ENCODE data around the gene LAD1. TPM values are rescaled to one million over a fixed set of nuclear protein-coding genes. Genes with fewer than 3 reads are reported as not detected.

The LAD1 gene
- total RNA-seq, 1 donor from 2014 or later = 38.0 TPM

DNA sequence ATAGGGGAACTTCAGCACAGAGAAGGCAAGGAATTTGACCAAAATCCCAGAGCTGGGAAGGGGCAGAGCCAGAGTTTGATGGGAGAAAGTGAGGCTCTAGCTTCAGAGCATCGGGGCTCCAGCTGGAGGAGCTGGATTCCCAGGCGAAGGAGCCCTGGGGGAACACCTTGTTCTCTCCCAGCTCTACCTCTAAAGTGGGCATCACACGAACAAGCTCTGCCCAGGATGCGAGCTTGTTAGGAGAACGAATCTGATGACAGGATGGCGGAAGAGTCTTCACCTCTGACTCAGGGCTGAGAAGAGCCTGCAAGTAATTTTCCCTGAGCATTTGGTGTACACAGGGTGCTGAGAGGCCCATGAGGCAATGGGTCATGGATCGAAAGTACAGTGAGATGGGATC lies 43.7 kb downstream of the LAD1 start:
- H3K4me3 Mint-ChIP-seq (ENCODE audit: low read depth) = no peak overlapping the region
- DNase-seq (ENCODE audit: low spot score, unreplicated experiment) = no peak
- H3K36me3 Mint-ChIP-seq (ENCODE audit: insufficient read depth) = no peaks in the 10 kb centered on the region
- no peak for TF ChIP-seq CTCF (IDR thresholded peaks at IDR 0.05; ENCODE audit: unreplicated experiment)
- no peaks in the 10 kb centered on the region for H3K9me3 Mint-ChIP-seq (ENCODE audit: low read depth)
- no peak overlapping the region for H3K27ac Mint-ChIP-seq
- H3K27me3 Mint-ChIP-seq = peaks cover 30% of the 10 kb centered on the region
- H3K4me1 Mint-ChIP-seq (ENCODE audit: low read depth) = peaks cover 4% of the 10 kb centered on the region

DNA sequence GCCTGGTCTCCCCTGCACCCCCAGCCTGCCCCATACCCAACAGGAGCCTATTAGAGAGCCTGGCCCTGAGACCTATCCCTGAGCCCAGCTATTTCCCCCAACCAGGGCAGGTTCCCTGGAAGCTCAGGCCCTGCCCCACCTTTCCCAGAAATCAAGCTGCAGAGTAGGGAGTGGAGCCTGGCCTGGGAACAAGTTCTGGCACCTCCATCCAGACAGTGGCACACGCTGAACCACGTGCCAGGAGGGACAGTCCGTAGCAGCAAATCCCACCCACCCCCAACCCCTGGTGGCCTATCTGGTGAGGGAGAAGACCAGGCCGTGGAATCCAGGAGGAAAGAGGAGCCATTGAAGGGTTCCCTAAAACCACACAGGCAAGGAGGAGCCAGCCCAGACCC lies 44.2 kb downstream of the LAD1 start:
- H3K9me3 Mint-ChIP-seq (ENCODE audit: low read depth) = no peaks in the 10 kb centered on the region
- no peak for TF ChIP-seq CTCF (IDR thresholded peaks at IDR 0.05; ENCODE audit: unreplicated experiment)
- H3K27me3 Mint-ChIP-seq = peaks cover 30% of the 10 kb centered on the region
- DNase-seq (ENCODE audit: low spot score, unreplicated experiment) = no peak
- H3K4me3 Mint-ChIP-seq (ENCODE audit: low read depth) = no peak overlapping the region
- H3K4me1 Mint-ChIP-seq (ENCODE audit: low read depth) = peaks cover 4% of the 10 kb centered on the region
- no peak overlapping the region for H3K27ac Mint-ChIP-seq
- H3K36me3 Mint-ChIP-seq (ENCODE audit: insufficient read depth) = no peaks in the 10 kb centered on the region

- Mint-ChIP-seq H3K27me3 (peaks cover 31% of the 10 kb centered on the region), H3K4me1 (ENCODE audit: low read depth) (peaks cover 2% of the 10 kb centered on the region), H3K4me3 (ENCODE audit: low read depth) (no peak overlapping the region), H3K27ac (no peak overlapping the region), H3K36me3 (ENCODE audit: insufficient read depth) (no peaks in the 10 kb centered on the region), H3K9me3 (ENCODE audit: low read depth) (no peaks in the 10 kb centered on the region)
- no peak for TF ChIP-seq CTCF (IDR thresholded peaks at IDR 0.05; ENCODE audit: unreplicated experiment)
- DNase-seq (ENCODE audit: low spot score, unreplicated experiment) = no peak
These were observed 44.8 kb downstream of the LAD1 start for GRCh38 chr1:201354151-201354900.

- DNase-seq (ENCODE audit: low spot score, unreplicated experiment) = no peak
- no peaks in the 10 kb centered on the region for H3K4me1 Mint-ChIP-seq (ENCODE audit: low read depth)
- peaks cover 32% of the 10 kb centered on the region for H3K27me3 Mint-ChIP-seq
- no peak overlapping the region for H3K4me3 Mint-ChIP-seq (ENCODE audit: low read depth)
- H3K27ac Mint-ChIP-seq = no peak overlapping the region
- no peak for TF ChIP-seq CTCF (IDR thresholded peaks at IDR 0.05; ENCODE audit: unreplicated experiment)
- H3K36me3 Mint-ChIP-seq (ENCODE audit: insufficient read depth) = no peaks in the 10 kb centered on the region
- H3K9me3 Mint-ChIP-seq (ENCODE audit: low read depth) = no peaks in the 10 kb centered on the region
These were observed 45.8 kb downstream of the LAD1 start for GRCh38 chr1:201353186-201353940.

DNA sequence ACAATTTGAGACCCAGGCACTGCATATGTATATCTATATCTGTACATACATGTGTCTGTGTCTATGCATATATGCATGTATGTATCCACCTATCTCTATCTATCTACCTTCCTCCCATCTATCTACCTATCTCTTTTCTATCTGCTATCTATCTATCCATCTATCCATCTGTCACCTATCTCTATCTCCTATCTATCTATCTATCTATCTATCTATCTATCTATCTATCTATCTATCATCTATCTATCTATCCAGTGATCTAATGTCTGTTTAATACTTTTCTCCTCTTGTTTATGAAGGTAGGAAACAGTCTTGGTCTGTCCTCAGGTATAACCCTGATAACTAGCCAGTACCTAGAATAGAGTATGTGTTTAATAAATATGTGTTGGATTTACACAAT lies 47.5 kb downstream of the LAD1 start:
- Mint-ChIP-seq H3K4me1 (ENCODE audit: low read depth) (no peaks in the 10 kb centered on the region), H3K4me3 (ENCODE audit: low read depth) (no peak overlapping the region), H3K27me3 (peaks cover 37% of the 10 kb centered on the region), H3K9me3 (ENCODE audit: low read depth) (no peaks in the 10 kb centered on the region), H3K36me3 (ENCODE audit: insufficient read depth) (no peaks in the 10 kb centered on the region), H3K27ac (no peak overlapping the region)
- TF ChIP-seq CTCF (IDR thresholded peaks at IDR 0.05; ENCODE audit: unreplicated experiment) = no peak
- DNase-seq (ENCODE audit: low spot score, unreplicated experiment) = no peak

All from progenitor cell of endocrine pancreas (in vitro differentiated cells).